Neuronal stem cell (in vitro differentiated cells): Measurements from ENCODE around the gene ERC2.

Source experiments
- DNase-seq: peaks from one replicate; pipeline ENCODE4 v3.0.0-alpha.2; 2013; ENCODE audit warnings: low spot score
- H2AFZ ChIP-seq: one replicate; pipeline ENCODE4 v1.6.1; 2013; ENCODE audit warnings: mild to moderate bottlenecking, low read length, inconsistent platforms
- H2AK5ac ChIP-seq: 2 replicates; pipeline ENCODE4 v1.6.1; 2013; ENCODE audit warnings: low read depth, mild to moderate bottlenecking, inconsistent platforms, low read length, moderate library complexity, mixed read lengths
- H2BK120ac ChIP-seq: 2 replicates; pipeline ENCODE4 v1.6.1; 2013; ENCODE audit warnings: low read depth, mild to moderate bottlenecking, inconsistent platforms, low read length, moderate library complexity, mixed read lengths
- H2BK12ac ChIP-seq: one replicate; pipeline ENCODE4 v1.6.1; 2013; ENCODE audit warnings: low read length, inconsistent platforms
- H2BK15ac ChIP-seq: 2 replicates; pipeline ENCODE4 v1.6.1; 2013; ENCODE audit warnings: mild to moderate bottlenecking, low read length, inconsistent platforms, mixed read lengths
- H2BK5ac ChIP-seq: one replicate; pipeline ENCODE4 v1.6.1; 2013; ENCODE audit warnings: inconsistent platforms, mild to moderate bottlenecking, low read length, moderate library complexity
- H3K14ac ChIP-seq: one replicate; pipeline ENCODE4 v1.6.1; 2013; ENCODE audit warnings: low read length, inconsistent platforms
- H3K18ac ChIP-seq: 2 replicates; pipeline ENCODE4 v1.6.1; 2013; ENCODE audit warnings: low read length, inconsistent platforms
- H3K23ac ChIP-seq: 2 replicates; pipeline ENCODE4 v1.6.1; 2013; ENCODE audit warnings: low read depth, mild to moderate bottlenecking, mixed read lengths, low read length, inconsistent platforms; ENCODE audit not compliant: poor library complexity
- H3K27ac ChIP-seq: replicated peaks from 3 replicates; pipeline ENCODE4 v1.5.1; 2013; ENCODE audit warnings: low read length, inconsistent platforms
- H3K27me3 ChIP-seq, 3 experiments: 2 replicates each; pipeline ENCODE4 v1.6.1; 2013; ENCODE audit warnings: low read length in 3 of 3, mild to moderate bottlenecking in 2 of 3, inconsistent platforms in 1 of 3, low read depth in 1 of 3, mixed read lengths in 1 of 3, moderate library complexity in 1 of 3; ENCODE audit not compliant: control insufficient read depth in 3 of 3, insufficient read depth in 3 of 3
- H3K36me3 ChIP-seq, 2 donors: replicated peaks in 1 of 2; 2 replicates each; pipeline ENCODE4 v1.6.1; 2013; ENCODE audit warnings: low read length in 2 of 2; ENCODE audit not compliant: control insufficient read depth in 2 of 2, insufficient read depth in 2 of 2
- H3K4ac ChIP-seq: 2 replicates; pipeline ENCODE4 v1.6.1; 2013; ENCODE audit warnings: inconsistent platforms, mild to moderate bottlenecking, low read length, moderate library complexity
- H3K4me1 ChIP-seq, 2 donors: 1 replicate in 1 of 2; 2 replicates in 1 of 2; pipeline ENCODE4 v1.6.1; 2013; ENCODE audit warnings: low read length in 2 of 2, low read depth in 1 of 2; ENCODE audit not compliant: control insufficient read depth in 2 of 2, insufficient read depth in 1 of 2
- H3K4me2 ChIP-seq: one replicate; pipeline ENCODE4 v1.6.1; 2013; ENCODE audit warnings: mild to moderate bottlenecking, low read length, inconsistent platforms; ENCODE audit not compliant: insufficient read depth, poor library complexity, severe bottlenecking
- H3K4me3 ChIP-seq, 2 donors: 2 replicates each; pipeline ENCODE4 v1.5.1; 2013; ENCODE audit warnings: low read length in 2 of 2, mild to moderate bottlenecking in 2 of 2, inconsistent platforms in 1 of 2, moderate library complexity in 1 of 2
- H3K79me1 ChIP-seq: one replicate; pipeline ENCODE4 v1.6.1; 2013; ENCODE audit warnings: low read depth, mild to moderate bottlenecking, inconsistent platforms, low read length, moderate library complexity
- H3K9ac ChIP-seq: one replicate; pipeline ENCODE4 v1.6.1; 2013; ENCODE audit warnings: mild to moderate bottlenecking, low read depth, low read length, inconsistent platforms; ENCODE audit not compliant: poor library complexity
- H3K9me3 ChIP-seq, 2 donors: replicated peaks in 1 of 2; 2 replicates each; pipeline versions ENCODE3 to v1.6.1; 2013; ENCODE audit warnings: low read length in 2 of 2, mild to moderate bottlenecking in 2 of 2, inconsistent platforms in 1 of 2, low read depth in 1 of 2, mixed read lengths in 1 of 2, moderate library complexity in 1 of 2; ENCODE audit not compliant: control insufficient read depth in 2 of 2, insufficient read depth in 1 of 2
- H4K8ac ChIP-seq: one replicate; pipeline ENCODE4 v1.6.1; 2013; ENCODE audit warnings: low read depth, mild to moderate bottlenecking, inconsistent platforms, low read length, moderate library complexity
- H4K91ac ChIP-seq: one replicate; pipeline ENCODE4 v1.6.1; 2013; ENCODE audit warnings: low read length, low read depth, mild to moderate bottlenecking, inconsistent platforms; ENCODE audit not compliant: poor library complexity
- WGBS, 2 donors: extraction: QIAGEN DNeasy Blood & Tissue Kit; methylation state at CpG; one replicate each; pipeline ENCODE4 v1.1.7; 2013; ENCODE audit warnings: missing lambda C conversion rate in 2 of 2, mixed read lengths in 1 of 2; ENCODE audit not compliant: insufficient read length in 2 of 2, insufficient replicate concordance in 1 of 2; ENCODE audit errors: extremely low coverage in 2 of 2; 5-methylcytosine and 5-hydroxymethylcytosine counted together

Gene ERC2

GRCh38 chr3:55795746-55796145, 672.5 kb downstream of the ERC2 start:
- Histone ChIP-seq H2AK5ac (no peak overlapping the region), H3K4me1 (no peaks in the 10 kb centered on the region), H2BK120ac (no peak overlapping the region), H2AFZ (no peak overlapping the region), H3K4me2 (no peak overlapping the region), H3K27ac (no peak overlapping the region), H3K23ac (no peak overlapping the region), H2BK5ac (no peak overlapping the region), H3K36me3 (no peaks in the 10 kb centered on the region), H3K4ac (no peak overlapping the region), H4K8ac (no peak overlapping the region), H2BK15ac (no peak overlapping the region), H2BK12ac (no peak overlapping the region), H3K79me1 (no peaks in the 10 kb centered on the region), H3K9ac (no peak overlapping the region), H4K91ac (no peak overlapping the region), H3K4me3 (no peak overlapping the region), H3K14ac (no peak overlapping the region), H3K18ac (no peak overlapping the region), H3K27me3 (no peaks in the 10 kb centered on the region), H3K9me3 (peaks cover 0 to 4% of the 10 kb centered on the region in 2 donors)
- DNase-seq: no peak
- WGBS, 2 donors: no CpG with 5 or more reads among the region's 1 CpG

GRCh38 chr3:55795296-55795695, 673.0 kb downstream of the ERC2 start:
- Histone ChIP-seq H3K27ac (no peak overlapping the region), H2BK120ac (no peak overlapping the region), H4K8ac (no peak overlapping the region), H4K91ac (no peak overlapping the region), H3K14ac (no peak overlapping the region), H3K27me3 (no peaks in the 10 kb centered on the region), H2BK12ac (no peak overlapping the region), H3K36me3 (no peaks in the 10 kb centered on the region), H2BK5ac (no peak overlapping the region), H3K18ac (no peak overlapping the region), H2AFZ (no peak overlapping the region), H3K4ac (no peak overlapping the region), H3K4me3 (no peak overlapping the region), H3K9me3 (peaks cover 0 to 4% of the 10 kb centered on the region in 2 donors), H2AK5ac (no peak overlapping the region), H2BK15ac (no peak overlapping the region), H3K9ac (no peak overlapping the region), H3K79me1 (no peaks in the 10 kb centered on the region), H3K4me1 (no peaks in the 10 kb centered on the region), H3K4me2 (no peak overlapping the region), H3K23ac (no peak overlapping the region)
- DNase-seq: no peak
- no CpG with 5 or more reads among the region's 6 CpGs for WGBS, 2 donors

- Histone ChIP-seq H3K9ac (no peak overlapping the region), H3K4me3 (no peak overlapping the region), H3K18ac (no peak overlapping the region), H3K4me1 (no peaks in the 10 kb centered on the region), H2AFZ (no peak overlapping the region), H2BK12ac (no peak overlapping the region), H3K9me3 (peaks cover 0 to under 1% of the 10 kb centered on the region in 2 donors), H3K4me2 (no peak overlapping the region), H3K27me3 (no peaks in the 10 kb centered on the region), H3K23ac (no peak overlapping the region), H3K79me1 (no peaks in the 10 kb centered on the region), H2AK5ac (no peak overlapping the region), H3K36me3 (no peaks in the 10 kb centered on the region), H3K4ac (no peak overlapping the region), H3K27ac (no peak overlapping the region), H2BK5ac (no peak overlapping the region), H3K14ac (no peak overlapping the region), H2BK120ac (no peak overlapping the region), H4K91ac (no peak overlapping the region), H2BK15ac (no peak overlapping the region), H4K8ac (no peak overlapping the region)
- no peak for DNase-seq
- WGBS, 2 donors: no CpG with 5 or more reads among the region's 2 CpGs
These were observed 675.5 kb downstream of the ERC2 start for GRCh38 chr3:55792742-55793141.

- no peak for DNase-seq
- Histone ChIP-seq H3K14ac (no peak overlapping the region), H3K4me3 (no peak overlapping the region), H2AFZ (no peak overlapping the region), H3K18ac (no peak overlapping the region), H2BK15ac (no peak overlapping the region), H2BK12ac (no peak overlapping the region), H3K9me3 (no peaks in the 10 kb centered on the region), H3K4ac (no peak overlapping the region), H4K91ac (no peak overlapping the region), H2AK5ac (no peak overlapping the region), H2BK5ac (no peak overlapping the region), H3K9ac (no peak overlapping the region), H3K23ac (no peak overlapping the region), H3K27ac (no peak overlapping the region), H2BK120ac (no peak overlapping the region), H3K27me3 (no peaks in the 10 kb centered on the region), H4K8ac (no peak overlapping the region), H3K4me2 (no peak overlapping the region), H3K79me1 (no peaks in the 10 kb centered on the region), H3K36me3 (no peaks in the 10 kb centered on the region), H3K4me1 (no peaks in the 10 kb centered on the region)
- no CpG with 5 or more reads among the region's 1 CpG for WGBS, 2 donors
These were observed 676.3 kb downstream of the ERC2 start for GRCh38 chr3:55792009-55792408.
